Cardiac muscle cell (in vitro differentiated cells and primary cell): ENCODE measurements around the gene CHAC1. TPM values are rescaled to one million over a fixed set of nuclear protein-coding genes. Genes with fewer than 3 reads are reported as not detected.

Experiments
- DNase-seq, 2 donors: peaks; one replicate each; pipeline versions ENCODE4 v3.0.0 to v3.0.0-alpha.2; 2010 to 2017; ENCODE audit warnings: low read depth in 1 of 2, low spot score in 1 of 2
- H3K27ac ChIP-seq: fragments of 200-600 bp; sonication (generic); 2 replicates; pipeline ENCODE4 v1.5.1; 2016
- H3K27me3 ChIP-seq: fragments of 200-600 bp; sonication (generic); 2 replicates; pipeline ENCODE4 v1.6.0; 2016; ENCODE audit warnings: control low read depth
- H3K36me3 ChIP-seq: fragments of 200-600 bp; sonication (generic); 2 replicates; pipeline ENCODE4 v1.5.1; 2016; ENCODE audit warnings: control low read depth
- H3K4me1 ChIP-seq: fragments of 200-600 bp; sonication (generic); 2 replicates; pipeline ENCODE4 v1.8.1; 2017; ENCODE audit warnings: low read depth, mild to moderate bottlenecking, mixed run types
- H3K4me3 ChIP-seq: fragments of 200-600 bp; sonication (generic); 2 replicates; pipeline ENCODE4 v1.5.1; 2016; ENCODE audit warnings: mild to moderate bottlenecking
- H3K9me3 ChIP-seq: fragments of 200-600 bp; sonication (generic); 2 replicates; pipeline ENCODE4 v1.5.1; 2017; ENCODE audit warnings: low read depth, mild to moderate bottlenecking, control low read depth
- polyA plus RNA-seq: library from polyadenylated mRNA; unstranded; fragments of >200 nt; fragmentation: Nextera tagmentation; extraction: Ambion mirVana; gene quantifications from 2 replicates; pipeline ENCODE4 v1.2.1, GENCODE V29; 2016
- total RNA-seq: library from RNA; depleted of rRNA; stranded (reverse); fragments of >200 nt; gene quantifications from 2 replicates; pipeline ENCODE4 v1.2.3, GENCODE V29; 2016
- TF ChIP-seq, protein P1 (sequence below): IDR thresholded peaks from 2 replicates; pipeline ENCODE4 v1.5.1; 2012; ENCODE audit warnings: low read depth, mild to moderate bottlenecking, low read length

CHAC1 gene
- total and polyA plus RNA-seq, 2 experiments from 2014 or later, result 5.0 to 6.0 TPM

GRCh38 chr15:40914013-40914412 is 39.3 kb upstream of the CHAC1 start:
- no peak for DNase-seq
- TF ChIP-seq, protein P1, sequence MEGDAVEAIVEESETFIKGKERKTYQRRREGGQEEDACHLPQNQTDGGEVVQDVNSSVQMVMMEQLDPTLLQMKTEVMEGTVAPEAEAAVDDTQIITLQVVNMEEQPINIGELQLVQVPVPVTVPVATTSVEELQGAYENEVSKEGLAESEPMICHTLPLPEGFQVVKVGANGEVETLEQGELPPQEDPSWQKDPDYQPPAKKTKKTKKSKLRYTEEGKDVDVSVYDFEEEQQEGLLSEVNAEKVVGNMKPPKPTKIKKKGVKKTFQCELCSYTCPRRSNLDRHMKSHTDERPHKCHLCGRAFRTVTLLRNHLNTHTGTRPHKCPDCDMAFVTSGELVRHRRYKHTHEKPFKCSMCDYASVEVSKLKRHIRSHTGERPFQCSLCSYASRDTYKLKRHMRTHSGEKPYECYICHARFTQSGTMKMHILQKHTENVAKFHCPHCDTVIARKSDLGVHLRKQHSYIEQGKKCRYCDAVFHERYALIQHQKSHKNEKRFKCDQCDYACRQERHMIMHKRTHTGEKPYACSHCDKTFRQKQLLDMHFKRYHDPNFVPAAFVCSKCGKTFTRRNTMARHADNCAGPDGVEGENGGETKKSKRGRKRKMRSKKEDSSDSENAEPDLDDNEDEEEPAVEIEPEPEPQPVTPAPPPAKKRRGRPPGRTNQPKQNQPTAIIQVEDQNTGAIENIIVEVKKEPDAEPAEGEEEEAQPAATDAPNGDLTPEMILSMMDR, result no peak
- Histone ChIP-seq H3K9me3 (no peaks in the 10 kb centered on the region), H3K27ac (no peak overlapping the region), H3K4me3 (no peak overlapping the region), H3K27me3 (peaks cover 14% of the 10 kb centered on the region), H3K4me1 (no peaks in the 10 kb centered on the region), H3K36me3 (no peaks in the 10 kb centered on the region)

DNA sequence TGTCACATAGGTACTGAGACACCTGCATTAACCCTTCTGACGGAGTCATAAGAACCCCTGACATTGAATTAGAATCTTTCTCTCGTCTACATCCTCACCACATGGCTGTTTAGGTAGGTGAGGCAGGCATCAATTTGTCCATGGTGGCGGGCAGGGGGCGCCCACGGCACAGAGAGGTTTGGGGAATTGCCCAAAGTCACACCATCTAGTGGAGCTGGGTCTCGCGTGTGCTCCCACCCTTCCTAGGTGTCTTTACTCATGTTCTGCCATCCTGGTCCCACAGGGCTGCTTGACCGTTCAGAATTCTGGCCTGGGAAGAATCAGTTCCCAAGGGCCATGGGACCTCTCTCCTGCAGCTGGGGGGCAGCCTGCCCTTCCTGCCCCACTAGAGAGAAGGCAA is 38.8 kb upstream of the CHAC1 start:
- Histone ChIP-seq H3K4me1 (no peaks in the 10 kb centered on the region), H3K27me3 (peaks cover 14% of the 10 kb centered on the region), H3K4me3 (no peak overlapping the region), H3K9me3 (no peaks in the 10 kb centered on the region), H3K27ac (no peak overlapping the region), H3K36me3 (no peaks in the 10 kb centered on the region)
- TF ChIP-seq, protein P1, result no peak
- DNase-seq, result no peak

DNA sequence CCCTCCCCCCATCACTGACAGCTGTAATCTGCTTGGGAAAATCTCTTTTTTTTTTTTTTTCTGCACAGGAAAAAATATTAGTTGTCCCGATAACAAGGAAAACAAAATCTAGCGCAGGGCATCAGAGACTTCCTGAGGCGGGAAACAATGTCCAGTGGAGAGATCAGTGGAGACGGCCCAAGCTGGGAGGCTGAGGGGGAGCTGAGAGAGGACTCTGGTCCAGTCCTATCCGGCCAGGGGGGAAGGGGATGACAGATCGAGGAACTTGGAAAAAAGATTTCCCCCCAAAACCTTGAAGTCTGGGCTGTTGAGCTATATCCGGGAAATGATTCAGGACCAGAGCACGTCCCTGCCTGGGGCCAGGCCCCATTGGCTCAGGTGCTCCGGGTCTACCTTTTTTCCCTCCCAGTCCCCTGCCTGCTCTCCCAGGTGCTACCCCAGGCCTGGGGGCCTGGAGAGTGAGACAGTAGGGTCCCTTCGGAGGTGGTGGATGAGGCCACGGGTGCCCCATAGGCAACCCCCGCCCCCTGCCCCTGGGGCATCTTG is 38.1 kb upstream of the CHAC1 start:
- no peak overlapping the region for H3K4me3 ChIP-seq
- H3K27me3 ChIP-seq, result peaks cover 14% of the 10 kb centered on the region
- H3K36me3 ChIP-seq, result no peaks in the 10 kb centered on the region
- TF ChIP-seq, protein P1, result no peak
- no peaks in the 10 kb centered on the region for H3K4me1 ChIP-seq
- DNase-seq, result no peak
- H3K27ac ChIP-seq, result no peak overlapping the region
- no peaks in the 10 kb centered on the region for H3K9me3 ChIP-seq

GRCh38 chr15:40915679-40916078 is 37.6 kb upstream of the CHAC1 start:
- Histone ChIP-seq H3K4me1 (no peaks in the 10 kb centered on the region), H3K4me3 (no peak overlapping the region), H3K27ac (no peak overlapping the region), H3K9me3 (no peaks in the 10 kb centered on the region), H3K27me3 (peaks cover 14% of the 10 kb centered on the region), H3K36me3 (no peaks in the 10 kb centered on the region)
- no peak for DNase-seq
- TF ChIP-seq, protein P1, result no peak

DNA sequence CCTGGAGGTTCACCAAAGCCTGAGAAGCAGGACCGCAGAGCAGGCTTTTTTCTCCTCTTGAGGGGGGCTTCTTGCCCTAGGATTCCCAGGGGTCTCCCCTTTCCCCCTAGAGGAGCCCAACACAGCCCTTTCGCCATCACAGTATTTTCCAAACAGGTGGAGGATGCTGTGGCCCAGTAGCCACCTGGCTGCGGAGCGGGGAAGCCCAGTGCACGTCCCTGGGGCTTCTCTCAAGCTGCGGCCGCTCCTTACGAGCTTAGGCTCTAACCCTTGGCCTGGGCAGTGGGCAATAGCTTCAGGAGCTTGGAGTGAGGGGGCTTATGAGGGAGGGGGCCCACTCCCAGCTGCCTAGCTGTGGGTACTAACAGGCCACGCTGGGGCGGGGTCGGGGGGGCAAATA is 35.7 kb upstream of the CHAC1 start:
- TF ChIP-seq, protein P1, result no peak
- no peak for DNase-seq
- H3K4me1 ChIP-seq, result no peaks in the 10 kb centered on the region
- H3K4me3 ChIP-seq, result no peak overlapping the region
- no peaks in the 10 kb centered on the region for H3K9me3 ChIP-seq
- no peaks in the 10 kb centered on the region for H3K36me3 ChIP-seq
- no peak overlapping the region for H3K27ac ChIP-seq
- H3K27me3 ChIP-seq, result peaks cover 27% of the 10 kb centered on the region
